PC-3 (cell line): Measurements from ENCODE around the gene CAV1. TPM values are rescaled to one million over a fixed set of nuclear protein-coding genes. Genes with fewer than 3 reads are reported as not detected.
A peak's percentile ranks its signal among the peaks of the same experiment; 100 is the strongest.

Experiments
- ATAC-seq: fragments of 200-7000 bp; cut with Tn5 transposase; 2 replicates; pipeline ENCODE4 v1.9.1; 2020; ENCODE audit warnings: mild to moderate bottlenecking, moderate library complexity
- BruUV-seq: library from RNA; stranded (reverse); fragments of 400-500 nt; replicated peaks from 2 replicates; lab custom pipeline; 2021; lab: Mats Ljungman, UMichigan
- CTCF ChIA-PET: fragments of 300-600 bp; sonication (Branson Sonifier 250); formaldehyde crosslinking; loops from one replicate; lab custom pipeline; 2022; ENCODE audit warnings: antibody characterized with exemption; lab: Charles Lee
- POLR2A ChIA-PET: fragments of 300-600 bp; sonication (Branson Sonifier 250); formaldehyde crosslinking; loops from one replicate; lab custom pipeline; 2022; ENCODE audit warnings: antibody characterized with exemption; ENCODE audit not compliant: unreplicated experiment; lab: Charles Lee
- DNase-seq: peaks from one replicate; pipeline ENCODE4 v3.0.0-alpha.2; 2015
- H2AFZ ChIP-seq: fragments of 300-600 bp; sonication (generic); 2 replicates; pipeline ENCODE4 v1.6.0; 2016; ENCODE audit warnings: antibody characterized with exemption, low read length
- H3F3A ChIP-seq: fragments of 300-600 bp; sonication (generic); one replicate; pipeline ENCODE4 v1.6.0; 2017; ENCODE audit warnings: antibody characterized with exemption, low read length, control low read depth, mild to moderate bottlenecking; ENCODE audit not compliant: unreplicated experiment
- H3K27ac ChIP-seq: fragments of 300-600 bp; sonication (generic); 2 replicates; pipeline ENCODE4 v1.5.1; 2016; ENCODE audit warnings: mild to moderate bottlenecking, low read length
- H3K27me3 ChIP-seq: fragments of 300-600 bp; sonication (generic); 2 replicates; pipeline ENCODE4 v1.6.1; 2016; ENCODE audit warnings: low read length, mixed read lengths
- H3K36me3 ChIP-seq: fragments of 300-600 bp; sonication (generic); 2 replicates; pipeline ENCODE4 v1.6.1; 2016; ENCODE audit warnings: low read depth, mixed run types, low read length, mixed read lengths
- H3K4me1 ChIP-seq: fragments of 300-600 bp; sonication (generic); 2 replicates; pipeline ENCODE4 v1.5.1; 2016; ENCODE audit warnings: low read length; ENCODE audit not compliant: insufficient read depth
- H3K4me2 ChIP-seq: fragments of 300-600 bp; sonication (generic); 2 replicates; pipeline ENCODE4 v1.6.0; 2016; ENCODE audit warnings: low read length
- H3K4me3 ChIP-seq: fragments of 300-600 bp; sonication (generic); 2 replicates; pipeline ENCODE4 v1.5.1; 2016; ENCODE audit warnings: mild to moderate bottlenecking, low read length, mixed read lengths
- H3K79me2 ChIP-seq: fragments of 300-600 bp; sonication (generic); 2 replicates; pipeline ENCODE4 v1.6.1; 2017; ENCODE audit warnings: low read length, mixed read lengths
- H3K9ac ChIP-seq: fragments of 300-600 bp; sonication (generic); 2 replicates; pipeline ENCODE4 v1.6.0; 2016; ENCODE audit warnings: mild to moderate bottlenecking, low read length
- H3K9me2 ChIP-seq: fragments of 300-600 bp; sonication (generic); replicated peaks from 2 replicates; pipeline ENCODE4 v1.6.1; 2016; ENCODE audit warnings: mixed run types, low read length, mixed read lengths
- H3K9me3 ChIP-seq: fragments of 300-600 bp; sonication (generic); 2 replicates; pipeline ENCODE4 v1.6.1; 2016; ENCODE audit warnings: low read length, mixed read lengths
- H4K20me1 ChIP-seq: fragments of 300-600 bp; sonication (generic); 2 replicates; pipeline ENCODE4 v1.6.1; 2016; ENCODE audit warnings: low read length, mixed read lengths
- CTCF ChIP-seq: fragments of 300-600 bp; sonication (generic); conservative IDR thresholded peaks from 2 replicates; pipeline ENCODE4 v1.5.1; 2017; ENCODE audit warnings: antibody characterized with exemption, low read depth, mild to moderate bottlenecking, low read length
- EZH2 ChIP-seq: fragments of 300-600 bp; sonication (generic); IDR thresholded peaks from one replicate; pipeline ENCODE4 v1.6.1; 2017; ENCODE audit warnings: antibody characterized with exemption, mild to moderate bottlenecking, low read length; ENCODE audit not compliant: unreplicated experiment
- EZH2phosphoT487 ChIP-seq: fragments of 300-600 bp; sonication (generic); IDR thresholded peaks from 2 replicates; pipeline ENCODE4 v1.6.1; 2018; ENCODE audit warnings: mild to moderate bottlenecking, antibody characterized with exemption, low read length, borderline replicate concordance
- intact Hi-C: fragments of 100-400 bp; cut with micrococcal nuclease; formaldehyde crosslinking; loops from 2 replicates; pipeline ENCODE4 v1.9.0; 2023
- total RNA-seq: library from RNA; depleted of rRNA; stranded (reverse); fragments of >200 nt; gene quantifications from 2 replicates; pipeline ENCODE4 v1.2.3, GENCODE V29; 2014

Gene CAV1
- total RNA-seq, 1 experiment from 2014 or later: 284 TPM

- no peaks in the 10 kb centered on the region for H3K9me2 ChIP-seq
- ATAC-seq (peak; percentile 60), DNase-seq (peak; percentile 85)
- peaks cover 72% of the 10 kb centered on the region for H3K4me1 ChIP-seq
- H3K4me2 ChIP-seq: peak overlapping the region; percentile 98
- H3F3A ChIP-seq: peaks cover 4% of the 10 kb centered on the region
- peak overlapping the region; percentile 74 for H3K27ac ChIP-seq
- peaks cover 14% of the 10 kb centered on the region for H4K20me1 ChIP-seq
- POLR2A ChIA-PET: interaction anchor here (0.6 to 1.8 kb wide), 16 partner anchors 14 to 254 kb away, joined by 3 to 41 read pairs (median 4); partner anchors contain the start of gene CAV2
- H3K9me3 ChIP-seq: no peaks in the 10 kb centered on the region
- H3K9ac ChIP-seq: peak overlapping the region; percentile 92
- peak overlapping the region; percentile 97 for H3K4me3 ChIP-seq
- intact Hi-C loops: loop anchor here (1.0 to 10.0 kb wide), 9 partner anchors 51 to 281 kb away; partner anchors contain the start of gene MET
- H3K36me3 ChIP-seq: peaks cover 34% of the 10 kb centered on the region
- CTCF ChIA-PET: interaction anchor here (0.5 to 3.1 kb wide), 25 partner anchors 14 to 354 kb away, joined by 3 to 34 read pairs (median 5); partner anchors contain the start of gene CAV2
- H3K27me3 ChIP-seq: no peaks in the 10 kb centered on the region
- peaks cover 63% of the 10 kb centered on the region for H3K79me2 ChIP-seq
- H2AFZ ChIP-seq: peak overlapping the region; percentile 89
- TSS peak; percentile 43 for BruUV-seq
- no peak for TF ChIP-seq EZH2phosphoT487
- TF ChIP-seq CTCF: peak; percentile 75
Observed at GRCh38 chr7:116525913-116526861, 1.4 kb downstream of the CAV1 start.

- intact Hi-C loops: loop anchor here (1.0 to 10.0 kb wide), 8 partner anchors 50 to 280 kb away; partner anchors contain the start of gene MET
- H3K4me1 ChIP-seq: peaks cover 66% of the 10 kb centered on the region
- H3K9ac ChIP-seq: peak overlapping the region; percentile 92
- H3K27ac ChIP-seq: peak overlapping the region; percentile 74
- CTCF ChIA-PET: interaction anchor here (0.6 to 3.1 kb wide), 12 partner anchors 15 to 355 kb away, joined by 3 to 34 read pairs (median 6); no protein-coding TSS in a partner anchor
- no TSS peak for BruUV-seq
- no peaks in the 10 kb centered on the region for H3K27me3 ChIP-seq
- peaks cover 34% of the 10 kb centered on the region for H3K36me3 ChIP-seq
- H4K20me1 ChIP-seq: peaks cover 15% of the 10 kb centered on the region
- POLR2A ChIA-PET: interaction anchor here (0.7 to 1.8 kb wide), 7 partner anchors 15 to 89 kb away, joined by 4 to 41 read pairs (median 8); partner anchors contain the start of gene CAV2
- peaks cover 4% of the 10 kb centered on the region for H3F3A ChIP-seq
- H3K4me3 ChIP-seq: peak overlapping the region; percentile 97
- H3K79me2 ChIP-seq: peaks cover 70% of the 10 kb centered on the region
- DNase-seq: no peak
- H2AFZ ChIP-seq: peak overlapping the region; percentile 89
- H3K9me3 ChIP-seq: no peaks in the 10 kb centered on the region
- TF ChIP-seq EZH2: no peak
- peak overlapping the region; percentile 98 for H3K4me2 ChIP-seq
- no peaks in the 10 kb centered on the region for H3K9me2 ChIP-seq
- ATAC-seq: no peak
Observed at GRCh38 chr7:116526897-116527296, 2.1 kb downstream of the CAV1 start.

GRCh38 chr7:116527521-116527920, 2.7 kb downstream of the CAV1 start:
- H3K4me1 ChIP-seq: peaks cover 60% of the 10 kb centered on the region
- peak overlapping the region; percentile 98 for H3K4me2 ChIP-seq
- peak; percentile 31 for DNase-seq
- peak overlapping the region; percentile 92 for H3K9ac ChIP-seq
- intact Hi-C loops: loop anchor here (1.0 to 10.0 kb wide), 5 partner anchors 49 to 280 kb away; partner anchors contain the start of gene MET
- peaks cover 40% of the 10 kb centered on the region for H3K36me3 ChIP-seq
- no peaks in the 10 kb centered on the region for H3K27me3 ChIP-seq
- TF ChIP-seq CTCF: no peak
- no peak for TF ChIP-seq EZH2
- TF ChIP-seq EZH2phosphoT487: no peak
- H3K9me2 ChIP-seq: no peaks in the 10 kb centered on the region
- no peak overlapping the region for H2AFZ ChIP-seq
- peaks cover 2% of the 10 kb centered on the region for H3F3A ChIP-seq
- H3K4me3 ChIP-seq: peak overlapping the region; percentile 97
- peaks cover 76% of the 10 kb centered on the region for H3K79me2 ChIP-seq
- no peaks in the 10 kb centered on the region for H3K9me3 ChIP-seq
- H3K27ac ChIP-seq: peak overlapping the region; percentile 74
- ChIA-PET CTCF (interaction anchor here (1.4 to 3.1 kb wide), 2 partner anchors 61 to 268 kb away, joined by 3 to 34 read pairs; no protein-coding TSS in a partner anchor), POLR2A (interaction anchor here (0.5 to 0.7 kb wide), 2 partner anchors 57 to 173 kb away, joined by 3 read pairs; no protein-coding TSS in a partner anchor)
- ATAC-seq: no peak
- no TSS peak for BruUV-seq
- peaks cover 20% of the 10 kb centered on the region for H4K20me1 ChIP-seq
